ENCODE data around the gene KLF1.

- TF ChIP-seq CTCF (IDR thresholded peaks at IDR 0.05 in 2 of 3, conservative IDR thresholded peaks at IDR 0.05 in 1 of 3; ENCODE audit: borderline replicate concordance in 1 of 3, insufficient read depth in 1 of 3, low read depth in 2 of 3, low read length in 2 of 3), result no peak
- 0 out of 2 replicates have a peak, but pooled peaks have one; percentile 9 for TF ChIP-seq MAX (IDR thresholded peaks at IDR 0.05)
- TF ChIP-seq YY1 (IDR thresholded peaks at IDR 0.05; ENCODE audit: extremely low read depth, insufficient replicate concordance, low read depth, low read length), result no peak
- TF ChIP-seq EZH2phosphoT487 (IDR thresholded peaks at IDR 0.05; ENCODE audit: borderline replicate concordance), result no peak
- TF ChIP-seq, protein P1, sequence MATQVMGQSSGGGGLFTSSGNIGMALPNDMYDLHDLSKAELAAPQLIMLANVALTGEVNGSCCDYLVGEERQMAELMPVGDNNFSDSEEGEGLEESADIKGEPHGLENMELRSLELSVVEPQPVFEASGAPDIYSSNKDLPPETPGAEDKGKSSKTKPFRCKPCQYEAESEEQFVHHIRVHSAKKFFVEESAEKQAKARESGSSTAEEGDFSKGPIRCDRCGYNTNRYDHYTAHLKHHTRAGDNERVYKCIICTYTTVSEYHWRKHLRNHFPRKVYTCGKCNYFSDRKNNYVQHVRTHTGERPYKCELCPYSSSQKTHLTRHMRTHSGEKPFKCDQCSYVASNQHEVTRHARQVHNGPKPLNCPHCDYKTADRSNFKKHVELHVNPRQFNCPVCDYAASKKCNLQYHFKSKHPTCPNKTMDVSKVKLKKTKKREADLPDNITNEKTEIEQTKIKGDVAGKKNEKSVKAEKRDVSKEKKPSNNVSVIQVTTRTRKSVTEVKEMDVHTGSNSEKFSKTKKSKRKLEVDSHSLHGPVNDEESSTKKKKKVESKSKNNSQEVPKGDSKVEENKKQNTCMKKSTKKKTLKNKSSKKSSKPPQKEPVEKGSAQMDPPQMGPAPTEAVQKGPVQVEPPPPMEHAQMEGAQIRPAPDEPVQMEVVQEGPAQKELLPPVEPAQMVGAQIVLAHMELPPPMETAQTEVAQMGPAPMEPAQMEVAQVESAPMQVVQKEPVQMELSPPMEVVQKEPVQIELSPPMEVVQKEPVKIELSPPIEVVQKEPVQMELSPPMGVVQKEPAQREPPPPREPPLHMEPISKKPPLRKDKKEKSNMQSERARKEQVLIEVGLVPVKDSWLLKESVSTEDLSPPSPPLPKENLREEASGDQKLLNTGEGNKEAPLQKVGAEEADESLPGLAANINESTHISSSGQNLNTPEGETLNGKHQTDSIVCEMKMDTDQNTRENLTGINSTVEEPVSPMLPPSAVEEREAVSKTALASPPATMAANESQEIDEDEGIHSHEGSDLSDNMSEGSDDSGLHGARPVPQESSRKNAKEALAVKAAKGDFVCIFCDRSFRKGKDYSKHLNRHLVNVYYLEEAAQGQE (IDR thresholded peaks at IDR 0.05; ENCODE audit: low read depth), result no peak
- no peak for TF ChIP-seq SIN3A (IDR thresholded peaks at IDR 0.05; ENCODE audit: low read depth)
- TF ChIP-seq POLR2A (IDR thresholded peaks at IDR 0.05; ENCODE audit: borderline replicate concordance, extremely low read depth, insufficient read depth, insufficient read length), result no peak
- no peak for TF ChIP-seq ZFX (IDR thresholded peaks at IDR 0.05)
- no peak for TF ChIP-seq EZH2 (IDR thresholded peaks at IDR 0.05)
- TF ChIP-seq TCF7L2 (IDR thresholded peaks at IDR 0.05; ENCODE audit: borderline replicate concordance, extremely low read depth, insufficient read depth, insufficient read length), result no peak
Observed at GRCh38 chr19:12834976-12835757, 51.8 kb downstream of the KLF1 start.
